Measurements from ENCODE around the gene IL17C.
"Not testable (repeated sequence)": the region's sequence is repeated elsewhere in the genome, so short reads cannot be mapped to it uniquely, and the experiment has no call there.

Gene IL17C

GRCh38 chr16:88606148-88606757 lies 32.1 kb upstream of the IL17C start:
- H3K27ac ChIP-seq = no peak overlapping the region
- H3K9ac ChIP-seq = no peak overlapping the region
- H3K9me3 ChIP-seq (ENCODE audit: control insufficient read depth, low read length) = no peaks in the 10 kb centered on the region
- no peaks in the 10 kb centered on the region for H3K4me1 ChIP-seq
- no peak for TF ChIP-seq CTCF (IDR thresholded peaks at IDR 0.05)
- no peak overlapping the region for H3K4me3 ChIP-seq (ENCODE audit: low read depth, low read length)
- no peak overlapping the region for H2AFZ ChIP-seq
- no peaks in the 10 kb centered on the region for H3K27me3 ChIP-seq (ENCODE audit: control insufficient read depth, insufficient read depth, low read length)
- H3K4me2 ChIP-seq (ENCODE audit: low read length) = no peak overlapping the region
- H3K36me3 ChIP-seq (ENCODE audit: control insufficient read depth, insufficient read depth, low read length) = no peaks in the 10 kb centered on the region
- H3K79me2 ChIP-seq = peaks cover 41% of the 10 kb centered on the region

- H3K27me3 ChIP-seq (ENCODE audit: control insufficient read depth, insufficient read depth, low read length) = no peaks in the 10 kb centered on the region
- no peak for TF ChIP-seq CTCF (IDR thresholded peaks at IDR 0.05)
- H3K36me3 ChIP-seq (ENCODE audit: control insufficient read depth, insufficient read depth, low read length) = no peaks in the 10 kb centered on the region
Measured at GRCh38 chr16:88608076-88608475, 30.3 kb upstream of the IL17C start.

GRCh38 chr16:88609426-88609825 lies 28.9 kb upstream of the IL17C start:
- H3K4me1 ChIP-seq; H3K4me2 ChIP-seq (ENCODE audit: low read length); H2AFZ ChIP-seq; H3K27ac ChIP-seq; H3K4me3 ChIP-seq (ENCODE audit: low read depth, low read length); H3K27me3 ChIP-seq (ENCODE audit: control insufficient read depth, insufficient read depth, low read length); H3K36me3 ChIP-seq (ENCODE audit: control insufficient read depth, insufficient read depth, low read length); H3K9me3 ChIP-seq (ENCODE audit: control insufficient read depth, low read length); H3K9ac ChIP-seq: not testable (repeated sequence)
- H3K79me2 ChIP-seq = peaks cover 33% of the 10 kb centered on the region

More at GRCh38 chr16:88608076-88608475, 30.3 kb upstream of the IL17C start:
- Histone ChIP-seq H3K9ac (no peak overlapping the region), H3K9me3 (ENCODE audit: control insufficient read depth, low read length) (no peaks in the 10 kb centered on the region), H3K4me3 (ENCODE audit: low read depth, low read length) (no peak overlapping the region), H3K4me2 (ENCODE audit: low read length) (no peak overlapping the region), H3K4me1 (no peaks in the 10 kb centered on the region), H3K27ac (no peak overlapping the region), H2AFZ (no peak overlapping the region), H3K79me2 (peaks cover 33% of the 10 kb centered on the region)

- H3K4me2 ChIP-seq (ENCODE audit: low read length) = no peak overlapping the region
- H3K4me1 ChIP-seq = no peaks in the 10 kb centered on the region
- no peaks in the 10 kb centered on the region for H3K9me3 ChIP-seq (ENCODE audit: control insufficient read depth, low read length)
- H3K79me2 ChIP-seq = peaks cover 33% of the 10 kb centered on the region
- TF ChIP-seq CTCF (IDR thresholded peaks at IDR 0.05) = no peak
- H3K9ac ChIP-seq = no peak overlapping the region
- no peak overlapping the region for H3K27ac ChIP-seq
- no peaks in the 10 kb centered on the region for H3K27me3 ChIP-seq (ENCODE audit: control insufficient read depth, insufficient read depth, low read length)
- no peaks in the 10 kb centered on the region for H3K36me3 ChIP-seq (ENCODE audit: control insufficient read depth, insufficient read depth, low read length)
- no peak overlapping the region for H3K4me3 ChIP-seq (ENCODE audit: low read depth, low read length)
- no peak overlapping the region for H2AFZ ChIP-seq
Measured at GRCh38 chr16:88610080-88610479, 28.3 kb upstream of the IL17C start.

GRCh38 chr16:88610909-88611812 lies 27.2 kb upstream of the IL17C start:
- no peak overlapping the region for H3K27ac ChIP-seq
- H3K9ac ChIP-seq = no peak overlapping the region
- H3K36me3 ChIP-seq (ENCODE audit: control insufficient read depth, insufficient read depth, low read length) = no peaks in the 10 kb centered on the region
- H3K4me3 ChIP-seq (ENCODE audit: low read depth, low read length) = no peak overlapping the region
- no peaks in the 10 kb centered on the region for H3K4me1 ChIP-seq
- TF ChIP-seq CTCF (IDR thresholded peaks at IDR 0.05) = no peak
- no peaks in the 10 kb centered on the region for H3K27me3 ChIP-seq (ENCODE audit: control insufficient read depth, insufficient read depth, low read length)
- no peaks in the 10 kb centered on the region for H3K9me3 ChIP-seq (ENCODE audit: control insufficient read depth, low read length)
- no peak overlapping the region for H3K4me2 ChIP-seq (ENCODE audit: low read length)
- peaks cover 40% of the 10 kb centered on the region for H3K79me2 ChIP-seq
- no peak overlapping the region for H2AFZ ChIP-seq

Measured in parathyroid adenoma (tissue), 2 donors.